Left ventricle myocardium inferior (tissue), 1 donor: Measurements from ENCODE around the gene LPCAT2. TPM values are rescaled to one million over a fixed set of nuclear protein-coding genes. Genes with fewer than 3 reads are reported as not detected.

Experiments used
- DNase-seq: peaks from one replicate; pipeline ENCODE4 v3.0.0-alpha.2; 2020
- H3K27ac ChIP-seq: fragments of 200-600 bp; replicated peaks from 2 replicates; pipeline ENCODE4 v1.8.0; 2021
- H3K27me3 ChIP-seq: fragments of 200-600 bp; 2 replicates; pipeline ENCODE4 v1.8.0; 2021; ENCODE audit warnings: low read depth
- H3K36me3 ChIP-seq: fragments of 200-600 bp; 2 replicates; pipeline ENCODE4 v1.8.0; 2021
- H3K4me1 ChIP-seq: fragments of 200-600 bp; 2 replicates; pipeline ENCODE4 v1.8.0; 2021
- H3K4me3 ChIP-seq: fragments of 200-600 bp; 2 replicates; pipeline ENCODE4 v1.8.0; 2021; ENCODE audit warnings: mild to moderate bottlenecking, moderate library complexity
- H3K9me3 ChIP-seq: fragments of 200-600 bp; replicated peaks from 2 replicates; pipeline ENCODE4 v1.8.0; 2021
- intact Hi-C: fragments of 100-400 bp; cut with micrococcal nuclease; formaldehyde crosslinking; loops from one replicate; pipeline ENCODE4 v1.11.0; 2022
- long read RNA-seq: library from polyadenylated mRNA; unstranded; transcript quantifications from one replicate; pipeline ENCODE4 v2.0.0, GENCODE V29; 2021
- total RNA-seq: library from RNA; stranded (reverse); fragmentation: NEBNext Ultra II Directional; extraction: Animal tissue kit (Norgen Biotek cat#: 25700); gene quantifications from one replicate; pipeline ENCODE4 v1.2.1, GENCODE V29; 2021
- TF ChIP-seq, protein P1 (sequence below): fragments of 200-600 bp; IDR thresholded peaks from 2 replicates; pipeline ENCODE4 v1.8.0; 2021; ENCODE audit warnings: antibody characterized with exemption, mild to moderate bottlenecking, borderline replicate concordance
- donor health status: DM: no; HTN: yes; CAD: no; lungs with severe emphysema.

LPCAT2 gene
- total RNA-seq = 6.9 TPM
- long read RNA-seq, full-length matches to known transcripts = 8 of 10 reads
- long read RNA-seq, partial matches to known transcripts = 1 of 10 reads
- long read RNA-seq, other reads (novel, unspliced or antisense) = 1 of 10 reads

DNA sequence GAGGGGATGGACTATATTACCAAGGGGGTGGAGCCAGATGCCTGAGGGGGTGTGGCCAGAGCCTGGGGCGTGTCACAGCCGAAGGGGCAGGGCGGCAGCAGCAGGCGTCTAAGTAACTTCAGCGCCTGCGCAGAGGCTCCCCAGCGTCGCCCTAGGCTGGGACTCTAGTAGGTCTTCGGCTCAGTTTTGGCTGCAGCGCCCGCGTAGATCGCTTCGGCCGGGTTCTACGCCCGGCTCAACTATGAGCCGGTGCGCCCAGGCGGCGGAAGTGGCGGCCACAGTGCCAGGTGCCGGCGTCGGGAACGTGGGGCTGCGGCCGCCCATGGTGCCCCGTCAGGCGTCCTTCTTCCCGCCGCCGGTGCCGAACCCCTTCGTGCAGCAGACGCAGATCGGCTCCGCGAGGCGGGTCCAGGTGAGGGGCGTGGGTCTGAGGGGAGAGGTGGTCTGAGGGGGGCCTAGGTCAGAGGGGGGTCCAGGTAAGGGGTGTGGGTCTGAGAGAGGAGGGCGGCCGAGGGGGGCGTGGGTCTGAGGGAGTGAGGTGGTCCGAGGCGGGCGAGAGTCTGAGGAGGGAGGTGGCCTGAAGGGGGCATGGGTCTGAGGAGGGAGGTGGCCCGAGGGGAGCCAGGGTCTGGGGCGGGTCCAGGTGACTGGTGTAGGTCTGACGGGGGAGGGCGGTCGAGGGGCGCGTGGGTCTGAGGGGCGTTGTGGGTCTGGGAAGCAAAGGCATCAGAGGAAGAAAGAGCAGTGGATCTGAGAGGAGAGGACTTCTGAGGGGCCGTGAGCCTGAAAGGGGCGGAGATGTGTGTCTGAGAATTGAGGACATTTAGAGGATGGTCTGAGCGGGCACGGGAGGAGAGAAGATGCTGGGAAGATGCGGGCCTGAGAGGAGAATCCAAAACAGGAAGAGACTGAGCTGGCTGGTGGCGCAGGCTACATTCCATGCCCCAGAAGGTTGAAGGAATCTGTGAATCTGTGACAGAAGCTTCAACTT lies at the start of gene LPCAT2:
Gene LPCAT2 (plus strand): TSS at position 132 of the 991 bp plus-strand sequence. CDS start 110 bp downstream, at position 242.
- DNase-seq = peak; percentile 90
- H3K4me1 ChIP-seq = peaks cover 14% of the 10 kb centered on the region
- peak within 1 kb of the TSS; percentile 76 for H3K4me3 ChIP-seq
- TF ChIP-seq, protein P1, sequence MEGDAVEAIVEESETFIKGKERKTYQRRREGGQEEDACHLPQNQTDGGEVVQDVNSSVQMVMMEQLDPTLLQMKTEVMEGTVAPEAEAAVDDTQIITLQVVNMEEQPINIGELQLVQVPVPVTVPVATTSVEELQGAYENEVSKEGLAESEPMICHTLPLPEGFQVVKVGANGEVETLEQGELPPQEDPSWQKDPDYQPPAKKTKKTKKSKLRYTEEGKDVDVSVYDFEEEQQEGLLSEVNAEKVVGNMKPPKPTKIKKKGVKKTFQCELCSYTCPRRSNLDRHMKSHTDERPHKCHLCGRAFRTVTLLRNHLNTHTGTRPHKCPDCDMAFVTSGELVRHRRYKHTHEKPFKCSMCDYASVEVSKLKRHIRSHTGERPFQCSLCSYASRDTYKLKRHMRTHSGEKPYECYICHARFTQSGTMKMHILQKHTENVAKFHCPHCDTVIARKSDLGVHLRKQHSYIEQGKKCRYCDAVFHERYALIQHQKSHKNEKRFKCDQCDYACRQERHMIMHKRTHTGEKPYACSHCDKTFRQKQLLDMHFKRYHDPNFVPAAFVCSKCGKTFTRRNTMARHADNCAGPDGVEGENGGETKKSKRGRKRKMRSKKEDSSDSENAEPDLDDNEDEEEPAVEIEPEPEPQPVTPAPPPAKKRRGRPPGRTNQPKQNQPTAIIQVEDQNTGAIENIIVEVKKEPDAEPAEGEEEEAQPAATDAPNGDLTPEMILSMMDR = no peak
- intact Hi-C loops = no loop called here
- H3K27ac ChIP-seq = peak within 1 kb of the TSS; percentile 79
- no peaks in the 10 kb centered on the region for H3K27me3 ChIP-seq
- H3K9me3 ChIP-seq = peaks cover 21% of the 10 kb centered on the region
- H3K36me3 ChIP-seq = peaks cover 14% of the 10 kb centered on the region

DNA sequence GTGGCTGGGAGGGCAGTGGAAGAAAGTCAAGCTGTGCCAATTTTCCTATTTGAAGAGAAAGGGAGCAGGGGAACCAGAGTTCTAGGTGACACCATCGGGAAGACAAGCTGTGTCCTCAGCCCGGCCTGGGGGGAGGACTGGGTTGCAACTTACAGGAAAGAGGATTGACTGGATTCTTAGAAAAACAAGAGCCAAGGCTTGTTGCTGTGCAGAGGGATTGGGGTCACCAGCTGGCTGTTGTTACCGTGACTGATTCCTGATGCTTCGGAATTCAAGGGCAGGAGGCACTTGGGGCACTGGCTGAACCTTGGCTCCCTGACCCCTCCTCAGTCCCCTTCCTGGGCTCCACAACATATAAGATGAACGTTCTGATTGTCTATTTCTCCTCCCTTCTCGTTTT lies 46.6 kb upstream of the LPCAT2 start:
- DNase-seq = no peak
- Histone ChIP-seq H3K36me3 (no peaks in the 10 kb centered on the region), H3K9me3 (no peaks in the 10 kb centered on the region), H3K27ac (no peak overlapping the region), H3K27me3 (no peaks in the 10 kb centered on the region), H3K4me3 (no peak overlapping the region), H3K4me1 (no peaks in the 10 kb centered on the region)
- intact Hi-C loops = no loop called here
- TF ChIP-seq, protein P1 = no peak

- H3K4me1 ChIP-seq = no peaks in the 10 kb centered on the region
- no peak for DNase-seq
- no peak overlapping the region for H3K4me3 ChIP-seq
- no peaks in the 10 kb centered on the region for H3K9me3 ChIP-seq
- no peaks in the 10 kb centered on the region for H3K36me3 ChIP-seq
- no peak overlapping the region for H3K27ac ChIP-seq
- peaks cover 10% of the 10 kb centered on the region for H3K27me3 ChIP-seq
- intact Hi-C loops = loop anchor here (2.0 kb wide), 1 partner anchor 78 kb away; no protein-coding TSS in a partner anchor
- TF ChIP-seq, protein P1 = no peak
Observed at GRCh38 chr16:55464375-55464774, 44.5 kb upstream of the LPCAT2 start.

- Histone ChIP-seq H3K27ac (no peak overlapping the region), H3K27me3 (peaks cover 10% of the 10 kb centered on the region), H3K4me3 (peak overlapping the region; percentile 14), H3K36me3 (no peaks in the 10 kb centered on the region), H3K4me1 (no peaks in the 10 kb centered on the region), H3K9me3 (no peaks in the 10 kb centered on the region)
- peak; percentile 85 for DNase-seq
- TF ChIP-seq, protein P1 = peak; percentile 100
- intact Hi-C loops = loop anchor here (2.0 to 5.0 kb wide), 2 partner anchors 78 to 237 kb away; no protein-coding TSS in a partner anchor
Observed at GRCh38 chr16:55465077-55465896, 43.6 kb upstream of the LPCAT2 start.

DNA sequence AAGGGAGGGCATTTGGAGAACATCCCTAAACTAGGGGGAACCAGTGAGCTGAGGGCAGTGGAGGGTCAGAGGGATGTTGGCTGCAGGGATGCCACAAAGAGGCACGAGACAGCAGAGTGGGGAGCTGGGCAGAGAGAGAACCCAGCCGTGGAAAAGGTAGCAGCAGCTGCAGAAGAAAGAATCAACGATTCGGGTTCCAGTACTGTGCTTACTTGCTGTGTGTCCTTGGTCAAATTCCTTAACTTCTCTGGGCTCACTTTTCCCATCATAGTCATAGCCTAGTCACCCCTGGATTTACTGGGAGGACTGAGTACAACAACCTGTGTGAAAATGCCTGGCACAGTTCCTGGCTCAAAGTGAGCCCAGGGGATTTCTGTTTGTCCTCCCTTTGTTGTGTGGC lies 42.7 kb upstream of the LPCAT2 start:
- Histone ChIP-seq H3K27ac (no peak overlapping the region), H3K27me3 (peaks cover 10% of the 10 kb centered on the region), H3K4me1 (peaks cover 9% of the 10 kb centered on the region), H3K9me3 (no peaks in the 10 kb centered on the region), H3K4me3 (no peak overlapping the region), H3K36me3 (no peaks in the 10 kb centered on the region)
- intact Hi-C loops = loop anchor here (5.0 kb wide), 1 partner anchor 236 kb away; no protein-coding TSS in a partner anchor
- TF ChIP-seq, protein P1 = no peak
- DNase-seq = no peak
